GM18526 (cell line): Measurements from ENCODE around the gene HPS1.

ENCODE experiments used
- POLR2A ChIP-seq: IDR thresholded peaks from 3 replicates; pipeline ENCODE4 v1.6.1; 2011; ENCODE audit not compliant: insufficient read length; ENCODE audit errors: extremely low read depth

The HPS1 gene

GRCh38 chr10:98374217-98374985 lies 72.3 kb downstream of the HPS1 start:
- no peak for TF ChIP-seq POLR2A

GRCh38 chr10:98373260-98374040 lies 73.3 kb downstream of the HPS1 start:
- no peak for TF ChIP-seq POLR2A

- no peak for TF ChIP-seq POLR2A
These were observed 75.6 kb downstream of the HPS1 start for GRCh38 chr10:98370831-98371820.

GRCh38 chr10:98369801-98370200 lies 76.9 kb downstream of the HPS1 start:
- no peak for TF ChIP-seq POLR2A

GRCh38 chr10:98368644-98369043 lies 78.1 kb downstream of the HPS1 start:
- no peak for TF ChIP-seq POLR2A

- TF ChIP-seq POLR2A: no peak
These were observed 78.9 kb downstream of the HPS1 start for GRCh38 chr10:98367604-98368451.
